Motor neuron (in vitro differentiated cells): ENCODE data around the gene CFAP43. TPM values are rescaled to one million over a fixed set of nuclear protein-coding genes. Genes with fewer than 3 reads are reported as not detected.

ENCODE experiments used
- ATAC-seq, 8 experiments: fragments of 200-7000 bp; cut with Tn5 transposase; replicated peaks in 6 of 8; 2 replicates each; pipeline ENCODE4 v1.8.0; 2021; ENCODE audit warnings: mild to moderate bottlenecking in 8 of 8, moderate library complexity in 8 of 8
- H3K27ac ChIP-seq, 2 donors: fragments of 250-450 bp; sonication (Bioruptor Pico); 2 replicates each; pipeline ENCODE4 v1.9.0; 2021; ENCODE audit warnings: antibody characterized with exemption in 2 of 2, mild to moderate bottlenecking in 2 of 2, moderate library complexity in 1 of 2
- H3K4me1 ChIP-seq, 2 donors: fragments of 250-450 bp; sonication (Bioruptor Pico); replicated peaks in 1 of 2; 2 replicates each; pipeline ENCODE4 v1.6.1; 2021; ENCODE audit warnings: antibody characterized with exemption in 2 of 2, mild to moderate bottlenecking in 2 of 2, moderate library complexity in 1 of 2
- H3K4me3 ChIP-seq, 5 donors: fragments of 250-450 bp; sonication (Bioruptor Pico); 2 replicates each; pipeline ENCODE4 v1.9.0; 2021; ENCODE audit warnings: antibody characterized with exemption in 5 of 5, mild to moderate bottlenecking in 5 of 5, moderate library complexity in 4 of 5
- WGBS, 10 experiments: fragments of 450-650 bp; shearing (Covaris generic); methylation state at CpG; one replicate each; pipeline ENCODE4 v1.0.0; 2022; 5-methylcytosine and 5-hydroxymethylcytosine counted together
- in situ Hi-C, 9 experiments: fragments of 400-800 bp; cut with MboI; loops; one replicate each; pipeline ENCODE4 v1.15.0; 2021; ENCODE audit warnings: low sequenced_read_pairs in 9 of 9, low pct_unique_long_range_greater_than_20kb in 2 of 9; ENCODE audit not compliant: unreplicated experiment in 9 of 9
- total RNA-seq, 8 experiments: library from RNA; unstranded; fragments of 300-600 nt; gene quantifications; 2 replicates each; pipeline versions ENCODE4 v1.2.3 to v1.2.4, GENCODE V29; 2022

The CFAP43 gene
- total RNA-seq, 8 experiments from 2014 or later, result 0.94 to 38.7 (median 2.0) TPM

DNA sequence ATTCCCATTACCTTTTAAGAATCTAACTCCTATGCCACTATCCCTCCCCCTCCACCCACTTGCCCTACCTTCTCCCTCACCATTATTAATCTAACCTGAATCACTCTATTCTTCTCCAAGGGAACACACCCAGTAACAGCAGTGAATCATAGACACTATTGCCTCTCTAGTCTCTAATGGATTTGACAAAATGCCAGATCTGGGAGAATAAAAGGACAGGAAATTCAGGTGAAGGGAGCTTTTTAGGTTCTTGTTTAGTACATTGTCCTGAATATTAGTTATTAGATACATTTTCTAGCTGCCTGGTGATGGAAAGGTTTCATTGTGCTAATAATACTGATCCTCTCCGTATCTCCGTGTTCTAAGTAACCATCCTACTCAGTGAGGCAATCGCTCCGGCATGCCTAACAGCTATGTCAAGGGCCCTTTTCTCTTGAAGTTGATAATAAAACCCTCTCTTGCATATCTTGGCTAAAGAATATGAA is 114.3 kb downstream of the CFAP43 start:
- Histone ChIP-seq H3K4me3 (no peak overlapping the region), H3K27ac (no peak overlapping the region), H3K4me1 (peaks cover 4 to 11% of the 10 kb centered on the region in 2 donors)
- peak in 1 of 8 experiments; percentile 2 for ATAC-seq
- 67 to 100% (median 96%) methylated on average over 1 to 4 of the region's 4 CpGs; no CpG with 5 or more reads in 2 of the 10 experiments for WGBS, 10 experiments
- in situ Hi-C loops, result no loop called here

DNA sequence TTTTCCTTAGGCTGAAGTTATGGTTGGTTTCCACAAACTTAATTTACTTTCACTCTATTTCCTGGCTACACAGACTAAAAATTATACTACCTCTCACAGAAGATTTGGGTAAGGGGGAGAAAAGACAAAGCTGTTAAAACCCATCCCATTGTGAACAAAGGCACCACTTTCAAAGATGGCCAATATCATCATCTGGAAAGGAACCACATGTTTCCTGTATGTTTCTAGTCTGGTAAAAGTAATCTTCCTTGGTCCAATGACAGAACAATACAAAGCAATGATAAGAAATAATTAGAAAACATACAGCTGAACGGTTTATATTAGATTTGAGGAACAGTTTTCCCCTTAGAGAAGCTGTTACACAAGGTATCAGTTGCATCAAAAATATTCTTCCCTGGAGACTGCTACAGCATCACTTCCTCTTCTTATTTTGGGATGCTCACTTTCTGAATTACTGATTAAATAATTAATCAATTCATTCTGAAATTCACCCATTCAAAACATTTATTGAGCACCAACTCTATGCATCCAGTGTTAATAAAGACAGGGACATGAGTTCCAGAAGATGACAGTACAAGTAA is 118.7 kb downstream of the CFAP43 start:
- Histone ChIP-seq H3K27ac (no peak overlapping the region), H3K4me1 (no peaks in the 10 kb centered on the region), H3K4me3 (no peak overlapping the region)
- in situ Hi-C loops, result no loop called here
- no peak for ATAC-seq
- 63 to 100% (median 82%) methylated on average over 1 of the region's 1 CpG; no CpG with 5 or more reads in 1 of the 10 experiments for WGBS, 10 experiments

DNA sequence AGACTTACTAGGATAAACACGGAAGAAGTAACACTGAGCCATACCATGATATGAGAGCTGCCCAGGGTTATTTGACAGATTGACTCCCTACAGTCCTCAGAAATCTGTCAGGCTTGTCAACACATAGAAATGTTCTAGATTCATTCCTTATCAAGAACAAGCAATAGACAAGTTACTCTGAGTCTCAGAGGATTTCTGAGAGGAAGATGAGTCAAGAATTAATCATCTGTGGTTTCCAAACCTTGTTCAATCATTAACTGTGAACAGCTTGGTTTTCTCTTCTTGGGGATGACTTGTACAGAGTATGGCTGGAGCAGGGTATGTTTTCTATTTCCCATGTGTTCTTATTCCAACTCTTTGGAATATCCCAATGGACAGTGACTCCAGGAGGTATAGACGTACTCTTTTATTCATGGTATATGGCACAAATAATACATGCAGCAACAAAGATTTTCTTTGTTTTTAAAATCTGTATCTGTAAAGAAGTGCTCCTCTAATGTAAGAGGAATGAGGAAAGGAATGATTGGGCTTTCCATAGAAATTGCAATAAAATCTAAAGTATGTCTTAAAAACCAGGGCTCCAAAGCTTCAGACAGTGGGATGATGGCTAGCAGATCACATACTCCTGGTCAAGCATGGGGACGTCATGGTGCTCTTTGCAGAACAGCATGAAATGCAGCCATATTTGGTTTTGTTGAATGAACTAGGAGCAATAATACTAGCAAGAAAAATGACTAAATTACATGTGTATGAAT is 122.1 kb downstream of the CFAP43 start:
- 0 to 100% (median 68%) methylated on average over 1 to 3 of the region's 3 CpGs for WGBS, 10 experiments
- Histone ChIP-seq H3K27ac (no peak overlapping the region), H3K4me3 (no peak overlapping the region), H3K4me1 (no peaks in the 10 kb centered on the region)
- in situ Hi-C loops, result no loop called here
- peak in 2 of 8 experiments; percentile 31 to 43 for ATAC-seq

DNA sequence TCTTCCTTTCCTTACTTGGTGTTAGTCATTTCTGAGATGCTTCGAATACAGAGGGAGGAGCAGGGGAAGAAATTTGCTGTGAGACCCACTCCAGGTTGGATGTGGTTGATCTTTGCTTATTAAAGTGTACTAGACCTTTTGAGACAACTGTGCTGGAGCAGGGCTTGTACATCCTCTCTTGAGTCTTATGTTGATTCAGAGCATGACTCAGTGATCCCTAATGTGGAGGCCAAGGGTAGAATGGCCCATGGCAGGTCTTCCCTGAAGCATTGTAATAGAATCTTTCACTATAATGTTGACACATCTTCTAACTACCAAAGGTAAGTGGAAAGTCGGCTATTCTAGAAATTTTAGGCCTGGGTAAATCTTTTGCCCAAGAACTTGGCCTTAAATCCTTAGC is 127.2 kb downstream of the CFAP43 start:
- WGBS, 10 experiments, result 50 to 94% (median 89%) methylated on average over 1 to 2 of the region's 2 CpGs
- Histone ChIP-seq H3K4me1 (no peaks in the 10 kb centered on the region), H3K4me3 (no peak overlapping the region), H3K27ac (no peak overlapping the region)
- peak in 1 of 8 experiments; percentile 50 for ATAC-seq
- in situ Hi-C loops, result no loop called here

DNA sequence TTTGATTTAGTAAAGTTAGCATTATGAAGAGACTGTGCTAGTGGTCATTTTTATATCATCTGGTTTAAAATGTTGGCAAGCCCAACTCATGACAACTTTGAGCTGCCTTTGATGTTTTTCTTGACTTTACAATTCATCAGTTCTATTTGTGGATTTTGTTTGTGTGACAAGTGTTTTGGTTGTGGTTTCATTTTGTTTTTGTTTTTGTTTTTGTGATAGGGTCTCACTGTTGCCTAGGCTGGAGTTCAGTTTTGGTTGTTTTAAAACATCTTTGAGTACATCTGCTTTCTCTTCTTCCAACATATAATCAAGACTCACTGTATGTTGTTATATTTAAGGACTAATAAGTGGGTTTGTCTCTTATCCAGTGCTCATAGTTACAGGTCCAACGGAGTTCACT is 127.7 kb downstream of the CFAP43 start:
- no peak for ATAC-seq
- no peak overlapping the region for H3K4me3 ChIP-seq
- in situ Hi-C loops, result no loop called here
- 0% methylated on average over 1 of the region's 1 CpG; no CpG with 5 or more reads in 1 of the 10 experiments for WGBS, 10 experiments
- H3K27ac ChIP-seq, result no peak overlapping the region
- H3K4me1 ChIP-seq, result no peaks in the 10 kb centered on the region

DNA sequence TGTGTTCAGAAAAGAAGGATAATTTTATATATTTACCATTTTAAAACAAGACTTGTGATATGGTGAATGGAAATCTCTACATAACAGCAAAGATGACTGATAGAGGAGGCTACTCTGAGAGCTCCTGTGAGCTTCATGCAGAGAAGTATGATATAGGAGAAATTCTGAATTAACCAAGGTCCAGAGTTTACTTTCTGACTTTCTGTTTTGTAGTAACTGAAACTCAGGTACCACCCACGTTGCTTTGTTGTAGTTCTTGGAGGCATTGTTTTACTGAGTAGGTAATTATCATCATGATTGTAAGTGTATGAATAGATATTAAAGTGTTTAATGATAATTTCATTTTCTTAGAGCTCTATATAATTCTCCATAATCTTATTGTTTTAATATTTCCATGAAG is 128.2 kb downstream of the CFAP43 start:
- no peaks in the 10 kb centered on the region for H3K4me1 ChIP-seq
- in situ Hi-C loops, result no loop called here
- no peak overlapping the region for H3K27ac ChIP-seq
- WGBS, 10 experiments, result 13 to 64% (median 30%) methylated on average over 1 of the region's 1 CpG; no CpG with 5 or more reads in 1 of the 10 experiments
- no peak for ATAC-seq
- no peak overlapping the region for H3K4me3 ChIP-seq

DNA sequence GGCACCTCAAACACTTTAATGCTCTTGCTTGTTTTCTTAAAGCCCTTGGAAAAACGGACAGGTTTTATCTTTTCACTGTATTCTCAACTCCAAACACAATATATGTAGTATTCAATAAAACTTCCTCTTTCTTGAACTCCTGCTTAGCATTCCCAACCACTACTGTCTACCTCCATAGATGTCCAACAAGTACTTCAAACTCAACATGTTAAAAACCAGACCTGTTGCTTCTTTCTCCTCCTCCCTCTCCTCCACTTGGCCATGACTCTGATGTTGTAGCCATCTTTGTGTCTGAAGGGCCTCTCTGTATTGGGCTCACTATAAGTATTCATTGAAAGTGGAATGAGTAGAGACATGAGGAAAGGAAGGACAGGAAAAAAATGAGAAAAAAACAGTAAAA is 130.3 kb downstream of the CFAP43 start:
- Histone ChIP-seq H3K4me3 (no peak overlapping the region), H3K27ac (no peak overlapping the region), H3K4me1 (no peaks in the 10 kb centered on the region)
- 13 to 83% (median 67%) methylated on average over 1 of the region's 1 CpG; no CpG with 5 or more reads in 3 of the 10 experiments for WGBS, 10 experiments
- in situ Hi-C loops, result no loop called here
- no peak for ATAC-seq

DNA sequence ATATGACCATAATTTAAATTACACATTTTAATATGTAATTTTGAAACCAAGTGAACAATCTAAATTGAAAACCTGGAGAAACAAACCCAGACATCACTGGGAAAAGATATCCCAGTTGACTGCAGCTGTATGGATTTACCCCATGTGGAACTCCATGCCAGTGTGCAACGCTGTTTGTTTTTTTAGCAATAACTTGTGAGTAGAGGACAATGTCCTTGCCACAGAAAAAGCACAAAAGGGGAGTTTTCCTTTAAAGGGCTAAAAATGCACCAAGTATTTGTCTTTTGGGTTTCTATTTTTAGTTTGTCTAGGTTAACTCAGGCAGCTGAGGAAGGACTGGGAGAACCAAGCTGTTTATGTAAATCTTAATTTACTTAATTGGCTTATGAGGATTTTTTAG is 131.4 kb downstream of the CFAP43 start:
- no peak for ATAC-seq
- in situ Hi-C loops, result no loop called here
- H3K27ac ChIP-seq, result no peak overlapping the region
- H3K4me1 ChIP-seq, result no peaks in the 10 kb centered on the region
- no CpG with 5 or more reads among the region's 1 CpG for whole genome bisulfite sequencing, 10 experiments
- no peak overlapping the region for H3K4me3 ChIP-seq

DNA sequence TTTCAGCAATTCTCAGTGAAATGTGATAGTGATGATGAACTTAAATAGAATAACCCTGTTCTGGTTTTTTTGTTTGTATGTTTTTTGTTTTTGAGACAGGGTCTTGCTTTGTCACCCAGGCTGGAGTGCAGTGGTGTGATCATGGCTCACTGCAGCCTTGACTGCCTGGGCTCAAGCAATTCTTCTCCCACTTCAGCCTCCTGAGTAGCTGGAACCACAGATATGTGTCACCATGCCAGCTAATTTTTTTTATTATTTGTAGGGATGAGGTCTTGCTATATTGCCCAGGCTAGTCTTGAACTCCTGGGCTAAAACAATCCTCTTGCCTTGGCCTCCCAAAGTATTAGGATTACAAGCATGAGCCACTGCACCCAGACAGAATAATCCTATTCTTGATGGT is 132.2 kb downstream of the CFAP43 start:
- in situ Hi-C loops, result no loop called here
- no peak overlapping the region for H3K4me3 ChIP-seq
- no peak for ATAC-seq
- no peaks in the 10 kb centered on the region for H3K4me1 ChIP-seq
- no peak overlapping the region for H3K27ac ChIP-seq

DNA sequence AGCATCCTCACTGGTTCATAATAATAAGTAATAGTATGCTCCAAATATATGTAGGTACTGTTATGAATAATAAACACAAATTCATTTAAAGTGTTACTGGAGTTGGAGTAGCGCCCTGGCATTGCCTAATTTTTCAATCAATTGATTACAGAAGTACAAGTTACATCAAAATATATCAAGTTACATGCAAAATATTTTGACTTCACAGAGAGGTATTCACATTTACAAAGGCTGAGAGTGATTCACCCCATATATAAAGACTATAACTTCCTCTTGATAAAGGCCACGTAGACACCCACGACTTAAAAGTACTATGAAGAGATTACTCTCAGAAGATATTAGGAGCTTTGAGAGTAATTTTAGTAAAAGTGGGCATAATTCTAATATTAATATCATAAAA is 132.9 kb downstream of the CFAP43 start:
- in situ Hi-C loops, result no loop called here
- 14 to 100% (median 88%) methylated on average over 1 to 3 of the region's 3 CpGs; no CpG with 5 or more reads in 1 of the 10 experiments for WGBS, 10 experiments
- peak in 1 of 8 experiments; percentile 63 for ATAC-seq

DNA sequence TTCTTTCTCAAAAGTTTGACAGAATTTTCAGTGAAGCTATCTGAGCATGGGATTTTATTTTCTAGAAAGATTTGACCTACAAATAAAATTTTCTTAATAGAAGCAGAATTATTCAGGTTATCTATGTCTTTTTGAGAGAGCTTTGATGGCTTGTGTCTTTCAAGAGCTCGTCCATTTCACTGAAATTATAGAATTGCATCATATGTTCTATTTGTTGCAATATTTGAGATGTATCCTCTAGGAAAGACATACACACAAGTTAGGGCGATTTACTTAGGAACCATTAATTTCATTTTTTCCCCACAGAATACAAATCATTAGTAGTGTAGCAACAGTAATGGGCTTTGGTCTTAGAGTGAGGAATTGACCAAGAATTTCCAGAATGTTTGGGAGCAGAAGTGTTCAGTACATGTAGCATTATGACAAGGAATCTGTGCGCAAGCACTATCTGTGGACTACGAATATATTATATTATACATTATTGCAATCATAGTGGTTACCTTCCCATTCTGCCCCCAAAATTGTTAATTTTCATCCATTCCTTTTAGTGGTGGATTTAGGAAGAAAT is 133.7 kb downstream of the CFAP43 start:
- no peak for ATAC-seq
- no peak overlapping the region for H3K4me3 ChIP-seq
- in situ Hi-C loops, result no loop called here
- H3K27ac ChIP-seq, result no peak overlapping the region
- 72 to 96% (median 86%) methylated on average over 2 to 4 of the region's 4 CpGs; no CpG with 5 or more reads in 1 of the 10 experiments for WGBS, 10 experiments
- H3K4me1 ChIP-seq, result no peaks in the 10 kb centered on the region

More for the DNA sequence above, 132.9 kb downstream of the CFAP43 start:
- H3K27ac ChIP-seq, result no peak overlapping the region
- H3K4me3 ChIP-seq, result no peak overlapping the region
- no peaks in the 10 kb centered on the region for H3K4me1 ChIP-seq

DNA sequence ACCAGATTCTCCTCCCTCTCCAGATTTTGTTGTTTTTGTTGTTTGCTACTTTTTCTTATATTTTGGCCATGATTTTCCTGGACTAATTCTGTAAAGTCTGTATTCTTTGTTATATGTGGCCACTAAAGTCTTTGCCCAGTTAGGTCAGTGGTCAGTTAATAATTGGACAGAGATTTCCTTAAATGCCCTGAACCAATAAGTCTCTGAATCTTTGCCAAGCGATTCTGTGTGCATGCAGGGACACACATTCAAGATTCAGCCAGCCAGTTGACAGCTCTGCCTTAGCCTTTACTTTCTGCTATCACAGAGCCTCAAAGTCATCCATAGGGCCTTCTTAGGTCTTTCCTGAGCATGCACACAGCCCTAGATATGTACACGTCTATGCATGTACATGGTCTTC is 135.5 kb downstream of the CFAP43 start:
- ATAC-seq, result no peak
- Histone ChIP-seq H3K27ac (no peak overlapping the region), H3K4me1 (no peaks in the 10 kb centered on the region), H3K4me3 (no peak overlapping the region)
- in situ Hi-C loops, result no loop called here
- WGBS, 10 experiments, result 9 to 100% (median 86%) methylated on average over 1 to 2 of the region's 2 CpGs; no CpG with 5 or more reads in 1 of the 10 experiments

DNA sequence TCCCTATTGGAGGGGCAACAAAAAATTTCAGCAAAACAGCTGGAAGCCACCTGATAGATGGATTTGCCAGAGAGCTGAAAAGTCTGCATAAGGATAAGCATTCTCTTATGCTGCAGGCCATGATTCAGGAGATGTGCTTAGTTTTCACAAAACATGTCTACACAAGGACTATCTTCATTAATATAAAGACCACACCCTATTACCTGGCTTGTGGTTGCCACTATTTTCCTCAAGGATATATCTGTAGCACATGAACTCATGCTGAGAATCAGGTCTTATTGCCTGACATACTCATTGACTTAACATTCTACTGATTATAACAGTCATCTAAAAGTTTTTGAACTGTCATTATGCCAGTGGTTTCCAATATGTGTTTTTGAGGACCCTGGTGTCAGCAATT is 139.4 kb downstream of the CFAP43 start:
- peak in 1 of 8 experiments; percentile 36 for ATAC-seq
- in situ Hi-C loops, result no loop called here
- H3K27ac ChIP-seq, result no peak overlapping the region
- H3K4me1 ChIP-seq, result peaks cover 0 to 7% of the 10 kb centered on the region in 2 donors
- no peak overlapping the region for H3K4me3 ChIP-seq
